ENCODE results near the gene CEP112.

- TF ChIP-seq PCBP1 (IDR thresholded peaks at IDR 0.05; ENCODE audit: low read depth, low read length, poor library complexity, severe bottlenecking): no peak
- no peak for TF ChIP-seq PTBP1 (IDR thresholded peaks at IDR 0.05; ENCODE audit: low read depth, low read length)
- TF ChIP-seq ZNF407 (IDR thresholded peaks at IDR 0.05; ENCODE audit: low read depth): no peak
- no peak for TF ChIP-seq HDAC8 (tag; IDR thresholded peaks at IDR 0.05)
- TF ChIP-seq DDX20 (tag; IDR thresholded peaks at IDR 0.05; ENCODE audit: low read depth): no peak
- no peak for TF ChIP-seq STAG1 (CRISPR knock-in tag; IDR thresholded peaks at IDR 0.05; ENCODE audit: borderline replicate concordance)
- no peak for TF ChIP-seq ZNF644 (tag; IDR thresholded peaks at IDR 0.05; ENCODE audit: low read depth)
- no peak for TF ChIP-seq ZNF217 (CRISPR knock-in tag; IDR thresholded peaks at IDR 0.05)
- no peak for TF ChIP-seq ZNF224 (CRISPR knock-in tag; IDR thresholded peaks at IDR 0.05)
- TF ChIP-seq FOXO4 (CRISPR knock-in tag; IDR thresholded peaks at IDR 0.05): no peak
- TF ChIP-seq CTCF (IDR thresholded peaks at IDR 0.05 in 2 of 3, conservative IDR thresholded peaks at IDR 0.05 in 1 of 3; ENCODE audit: insufficient read depth in 2 of 3, low read depth in 1 of 3, low read length in 3 of 3): no peak
These were observed 289.0 kb downstream of the CEP112 start for GRCh38 chr17:65902831-65903522.
